CD4-positive, alpha-beta T cell treated with Interleukin-15 for 1 hour (primary cell): ENCODE measurements around the gene MLXIP.

Experiments
- DNase-seq: peaks from one replicate; pipeline ENCODE4 v3.0.0-alpha.2; 2020

Gene MLXIP

GRCh38 chr12:122080149-122081082, 1.9 kb downstream of the MLXIP start:
- peak; percentile 49 for DNase-seq

- DNase-seq: no peak
Observed at GRCh38 chr12:122081083-122081696, 2.6 kb downstream of the MLXIP start.

- DNase-seq: peak; percentile 48
Observed at GRCh38 chr12:122081697-122082221, 3.2 kb downstream of the MLXIP start.

GRCh38 chr12:122082621-122083356, 4.2 kb downstream of the MLXIP start:
- DNase-seq: no peak

GRCh38 chr12:122084857-122085405, 6.4 kb downstream of the MLXIP start:
- DNase-seq: no peak

GRCh38 chr12:122085591-122085990, 7.0 kb downstream of the MLXIP start:
- DNase-seq: no peak

GRCh38 chr12:122086116-122086515, 7.6 kb downstream of the MLXIP start:
- DNase-seq: no peak

GRCh38 chr12:122086641-122087285, 8.2 kb downstream of the MLXIP start:
- no peak for DNase-seq

GRCh38 chr12:122087431-122088178, 9.0 kb downstream of the MLXIP start:
- no peak for DNase-seq

GRCh38 chr12:122088179-122088810, 9.7 kb downstream of the MLXIP start:
- DNase-seq: no peak

- no peak for DNase-seq
Observed at GRCh38 chr12:122089077-122089476, 10.5 kb downstream of the MLXIP start.

GRCh38 chr12:122090759-122091515, 12.4 kb downstream of the MLXIP start:
- DNase-seq: no peak

GRCh38 chr12:122093098-122093883, 14.7 kb downstream of the MLXIP start:
- DNase-seq: no peak

GRCh38 chr12:122094137-122094734, 15.7 kb downstream of the MLXIP start:
- DNase-seq: no peak

GRCh38 chr12:122094735-122095631, 16.4 kb downstream of the MLXIP start:
- DNase-seq: no peak

- DNase-seq: no peak
Observed at GRCh38 chr12:122096014-122096413, 17.5 kb downstream of the MLXIP start.

- DNase-seq: no peak
Observed at GRCh38 chr12:122096591-122097149, 18.1 kb downstream of the MLXIP start.

- DNase-seq: no peak
Observed at GRCh38 chr12:122097584-122097926, 19.0 kb downstream of the MLXIP start.
